MV-4-11 (cell line): ENCODE data around the gene ARHGAP12.

Experiments
- DNase-seq: peaks from one replicate; lab custom pipeline; 2025; lab: John Stamatoyannopoulos, UW

Gene ARHGAP12

GRCh38 chr10:31820778-31821369 is 107.8 kb downstream of the ARHGAP12 start:
- DNase-seq: no peak

- no peak for DNase-seq
Observed at GRCh38 chr10:31820096-31820495, 108.5 kb downstream of the ARHGAP12 start.

GRCh38 chr10:31819391-31819820 is 109.2 kb downstream of the ARHGAP12 start:
- no peak for DNase-seq

- no peak for DNase-seq
Observed at GRCh38 chr10:31816318-31816717, 112.3 kb downstream of the ARHGAP12 start.

- peak; percentile 59 for DNase-seq
Observed at GRCh38 chr10:31808258-31809218, 120.1 kb downstream of the ARHGAP12 start.

- no peak for DNase-seq
Observed at GRCh38 chr10:31804352-31804810, 124.2 kb downstream of the ARHGAP12 start.

- DNase-seq: peak; percentile 2
Observed at GRCh38 chr10:31803606-31804351, 124.9 kb downstream of the ARHGAP12 start.

- no peak for DNase-seq
Observed at GRCh38 chr10:31799181-31799580, 129.4 kb downstream of the ARHGAP12 start.

GRCh38 chr10:31792745-31793144 is 135.9 kb downstream of the ARHGAP12 start:
- DNase-seq: peak; percentile 3

GRCh38 chr10:31789555-31789954 is 139.1 kb downstream of the ARHGAP12 start:
- no peak for DNase-seq

- no peak for DNase-seq
Observed at GRCh38 chr10:31782701-31783100, 145.9 kb downstream of the ARHGAP12 start.

- no peak for DNase-seq
Observed at GRCh38 chr10:31780717-31781116, 147.9 kb downstream of the ARHGAP12 start.

- DNase-seq: no peak
Observed at GRCh38 chr10:31778627-31779026, 150.0 kb downstream of the ARHGAP12 start.

GRCh38 chr10:31776159-31776558 is 152.5 kb downstream of the ARHGAP12 start:
- no peak for DNase-seq

GRCh38 chr10:31774928-31775650 is 153.5 kb downstream of the ARHGAP12 start:
- DNase-seq: no peak

- DNase-seq: no peak
Observed at GRCh38 chr10:31774299-31774900, 154.2 kb downstream of the ARHGAP12 start.

- DNase-seq: no peak
Observed at GRCh38 chr10:31773749-31774298, 154.8 kb downstream of the ARHGAP12 start.

- DNase-seq: no peak
Observed at GRCh38 chr10:31771331-31771831, 157.2 kb downstream of the ARHGAP12 start.

GRCh38 chr10:31770307-31770902 is 158.2 kb downstream of the ARHGAP12 start:
- peak; percentile 44 for DNase-seq

GRCh38 chr10:31769564-31769963 is 159.1 kb downstream of the ARHGAP12 start:
- no peak for DNase-seq
